ENCODE results near the gene PPP6R2.

The PPP6R2 gene

DNA sequence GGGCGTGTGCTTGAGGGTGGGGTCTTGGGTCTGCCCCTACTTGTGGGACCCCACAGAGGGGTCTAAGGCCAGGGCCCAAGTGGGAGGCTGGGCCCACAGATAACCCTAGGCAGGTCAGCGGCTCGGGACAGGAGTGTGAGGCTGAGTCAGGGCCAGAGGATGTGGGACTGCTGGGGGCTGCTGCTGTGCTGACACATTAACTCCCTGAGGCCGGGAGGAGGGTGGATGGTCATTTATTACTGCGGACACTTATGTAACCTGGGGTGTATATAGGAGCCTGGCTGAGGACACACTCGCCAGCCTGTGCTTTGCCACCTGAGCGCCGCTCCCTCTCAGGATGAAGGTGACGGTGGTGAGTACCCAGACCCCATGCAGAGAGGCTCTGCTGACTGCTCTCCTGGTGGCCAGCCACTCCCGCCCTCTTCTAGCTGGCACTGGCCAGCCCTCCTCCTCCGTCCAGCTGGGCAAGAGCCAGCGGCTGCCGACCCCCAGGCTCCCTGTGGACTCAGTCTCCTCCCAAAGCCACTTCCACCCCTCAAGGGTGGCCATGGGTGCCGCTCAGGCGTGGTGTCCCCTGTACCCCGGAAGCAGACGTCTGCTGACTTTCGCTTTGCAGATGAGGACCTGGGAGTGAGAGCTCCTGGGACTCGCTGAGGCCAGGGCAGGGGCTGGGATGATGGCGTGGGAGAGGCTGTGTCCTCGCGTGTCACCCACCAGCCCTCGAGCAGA is 143.6 kb downstream of the PPP6R2 start, which contains the start of gene MIOX:
MIOX (plus strand) TSS at position 299 of the 729 bp plus-strand sequence; CDS start at position 338, 39 bp downstream.
- Histone ChIP-seq H3K9me3 (ENCODE audit: severe bottlenecking) (no peaks in the 10 kb centered on the region), H3K36me3 (no peaks in the 10 kb centered on the region), H3K27me3 (ENCODE audit: insufficient read depth, low read depth, severe bottlenecking) (no peaks in the 10 kb centered on the region), H3K4me3 (ENCODE audit: low read depth, low read length) (no peak within 1 kb of the TSS), H3K27ac (no peak within 1 kb of the TSS)
- TF ChIP-seq CTCF (IDR thresholded peaks at IDR 0.05; ENCODE audit: low read depth, low read length): no peak
- no peak for DNase-seq

DNA sequence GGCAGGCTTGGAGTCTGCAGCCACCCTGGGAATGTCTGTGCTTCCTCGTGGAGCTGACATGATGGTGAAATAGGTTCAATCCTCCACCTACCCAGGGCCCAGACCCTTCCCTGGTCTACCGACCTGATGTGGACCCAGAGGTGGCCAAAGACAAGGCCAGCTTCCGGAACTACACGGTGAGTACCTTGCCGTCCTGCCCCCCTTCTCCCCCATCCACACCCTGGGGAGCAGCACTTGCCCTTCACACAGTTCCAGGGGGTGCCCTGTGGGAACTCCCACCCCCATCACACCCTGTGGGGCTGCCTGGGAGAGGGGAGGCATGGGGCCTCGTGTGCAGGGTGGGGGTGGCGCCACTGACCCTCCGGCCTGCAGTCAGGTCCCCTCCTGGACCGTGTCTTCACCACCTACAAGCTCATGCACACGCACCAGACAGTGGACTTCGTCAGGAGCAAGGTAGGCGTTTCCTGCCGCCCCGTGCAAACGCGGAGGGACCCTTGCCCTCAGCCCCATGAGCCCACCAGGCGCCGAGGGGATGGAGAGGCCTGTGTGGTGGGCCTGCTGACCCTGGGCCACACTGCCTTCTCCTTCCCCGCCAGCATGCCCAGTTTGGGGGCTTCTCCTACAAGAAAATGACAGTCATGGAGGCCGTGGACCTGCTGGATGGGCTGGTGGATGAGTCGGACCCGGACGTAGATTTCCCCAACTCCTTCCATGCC is 144.3 kb downstream of the PPP6R2 start:
- no peak for TF ChIP-seq CTCF (IDR thresholded peaks at IDR 0.05; ENCODE audit: low read depth, low read length)
- H3K9me3 ChIP-seq (ENCODE audit: severe bottlenecking): no peaks in the 10 kb centered on the region
- no peak for DNase-seq
- H3K36me3 ChIP-seq: no peaks in the 10 kb centered on the region
- no peaks in the 10 kb centered on the region for H3K27me3 ChIP-seq (ENCODE audit: insufficient read depth, low read depth, severe bottlenecking)
- no peak overlapping the region for H3K27ac ChIP-seq
- no peak overlapping the region for H3K4me3 ChIP-seq (ENCODE audit: low read depth, low read length)

GRCh38 chr22:50488006-50488677 is 145.0 kb downstream of the PPP6R2 start:
- no peak overlapping the region for H3K27ac ChIP-seq
- no peak for TF ChIP-seq CTCF (IDR thresholded peaks at IDR 0.05; ENCODE audit: low read depth, low read length)
- no peaks in the 10 kb centered on the region for H3K9me3 ChIP-seq (ENCODE audit: severe bottlenecking)
- no peak for DNase-seq
- H3K36me3 ChIP-seq: no peaks in the 10 kb centered on the region
- no peak overlapping the region for H3K4me3 ChIP-seq (ENCODE audit: low read depth, low read length)
- no peaks in the 10 kb centered on the region for H3K27me3 ChIP-seq (ENCODE audit: insufficient read depth, low read depth, severe bottlenecking)

- Histone ChIP-seq H3K36me3 (no peaks in the 10 kb centered on the region), H3K27ac (no peak overlapping the region), H3K27me3 (ENCODE audit: insufficient read depth, low read depth, severe bottlenecking) (no peaks in the 10 kb centered on the region), H3K4me3 (ENCODE audit: low read depth, low read length) (no peak overlapping the region), H3K9me3 (ENCODE audit: severe bottlenecking) (no peaks in the 10 kb centered on the region)
- no peak for TF ChIP-seq CTCF (IDR thresholded peaks at IDR 0.05; ENCODE audit: low read depth, low read length)
- DNase-seq: no peak
Measured at GRCh38 chr22:50488886-50489285, 145.8 kb downstream of the PPP6R2 start.

- no peak for TF ChIP-seq CTCF (IDR thresholded peaks at IDR 0.05; ENCODE audit: low read depth, low read length)
- no peak for DNase-seq
- no peaks in the 10 kb centered on the region for H3K36me3 ChIP-seq
- no peaks in the 10 kb centered on the region for H3K27me3 ChIP-seq (ENCODE audit: insufficient read depth, low read depth, severe bottlenecking)
- H3K27ac ChIP-seq: no peak overlapping the region
- H3K9me3 ChIP-seq (ENCODE audit: severe bottlenecking): no peaks in the 10 kb centered on the region
- H3K4me3 ChIP-seq (ENCODE audit: low read depth, low read length): no peak overlapping the region
Measured at GRCh38 chr22:50489363-50490243, 146.5 kb downstream of the PPP6R2 start.

All from WERI-Rb-1 (cell line).